Astrocyte (in vitro differentiated cells and primary cell): Measurements from ENCODE around the gene FAM237B. TPM values are rescaled to one million over a fixed set of nuclear protein-coding genes. Genes with fewer than 3 reads are reported as not detected.

Experiments
- DNase-seq: peaks from one replicate; pipeline ENCODE4 v3.0.0-alpha.2; 2010; ENCODE audit warnings: low read depth
- FAIRE-seq: peaks from 2 replicates; lab custom pipeline; 2011; peaks lifted over from hg19 to GRCh38; lab: Jason Lieb, UNC
- H2AFZ ChIP-seq: 2 replicates; pipeline ENCODE4 v1.6.0; 2012; ENCODE audit warnings: low read depth, low read length, inconsistent platforms
- H3K27ac ChIP-seq: 2 replicates; pipeline ENCODE4 v1.5.1; 2011; ENCODE audit warnings: low read depth, low read length, inconsistent platforms
- H3K27me3 ChIP-seq: 2 replicates; pipeline ENCODE4 v1.6.0; 2011; ENCODE audit warnings: low read length, inconsistent platforms; ENCODE audit not compliant: insufficient read depth
- H3K36me3 ChIP-seq: 2 replicates; pipeline ENCODE4 v1.5.1; 2011; ENCODE audit warnings: low read length, inconsistent platforms; ENCODE audit not compliant: insufficient read depth
- H3K4me1 ChIP-seq: 2 replicates; pipeline ENCODE4 v1.5.1; 2011; ENCODE audit warnings: low read length, inconsistent platforms; ENCODE audit not compliant: insufficient read depth
- H3K4me2 ChIP-seq: 2 replicates; pipeline ENCODE4 v1.6.0; 2012; ENCODE audit warnings: low read length, inconsistent platforms
- H3K4me3 ChIP-seq: 2 replicates; pipeline ENCODE4 v1.5.1; 2011; ENCODE audit warnings: low read depth, mild to moderate bottlenecking, low read length, inconsistent platforms; ENCODE audit not compliant: insufficient read depth
- H3K79me2 ChIP-seq: 2 replicates; pipeline ENCODE4 v1.6.0; 2012; ENCODE audit warnings: mild to moderate bottlenecking, low read length, inconsistent platforms; ENCODE audit not compliant: insufficient read depth
- H3K9ac ChIP-seq: 2 replicates; pipeline ENCODE4 v1.6.0; 2012; ENCODE audit warnings: mild to moderate bottlenecking, low read length, inconsistent platforms
- H3K9me3 ChIP-seq: 2 replicates; pipeline ENCODE4 v1.5.1; 2012; ENCODE audit warnings: low read depth, mild to moderate bottlenecking, low read length, inconsistent platforms; ENCODE audit not compliant: insufficient read depth
- H4K20me1 ChIP-seq: 2 replicates; pipeline ENCODE4 v1.6.0; 2012; ENCODE audit warnings: low read length, inconsistent platforms; ENCODE audit not compliant: insufficient read depth
- H3K27ac Mint-ChIP-seq: one replicate; pipeline ENCODE4 v1.8.0; 2021; ENCODE audit warnings: mild to moderate bottlenecking, mixed read lengths; ENCODE audit not compliant: unreplicated experiment
- H3K27me3 Mint-ChIP-seq: one replicate; pipeline ENCODE4 v1.8.0; 2021; ENCODE audit warnings: low read depth, mixed read lengths; ENCODE audit not compliant: unreplicated experiment
- H3K36me3 Mint-ChIP-seq: one replicate; pipeline ENCODE4 v1.8.0; 2021; ENCODE audit warnings: low read depth, mixed read lengths; ENCODE audit not compliant: unreplicated experiment
- H3K4me1 Mint-ChIP-seq: one replicate; pipeline ENCODE4 v1.8.0; 2021; ENCODE audit warnings: low read depth, mixed read lengths; ENCODE audit not compliant: unreplicated experiment
- H3K4me3 Mint-ChIP-seq: one replicate; pipeline ENCODE4 v1.8.0; 2021; ENCODE audit warnings: mild to moderate bottlenecking, moderate library complexity, mixed read lengths; ENCODE audit not compliant: unreplicated experiment
- H3K9me3 Mint-ChIP-seq: one replicate; pipeline ENCODE4 v1.8.0; 2021; ENCODE audit warnings: mild to moderate bottlenecking, mixed read lengths; ENCODE audit not compliant: unreplicated experiment
- EZH2 ChIP-seq: IDR thresholded peaks from 2 replicates; pipeline ENCODE4 v1.6.1; 2012; ENCODE audit warnings: mild to moderate bottlenecking, low read length, inconsistent platforms; ENCODE audit not compliant: insufficient read depth
- total RNA-seq: library from RNA; stranded (reverse); gene quantifications from 2 replicates; pipeline ENCODE4 v1.2.1, GENCODE V29; 2021
- TF ChIP-seq, protein P1 (sequence below): IDR thresholded peaks from 2 replicates; pipeline ENCODE4 v1.5.1; 2011; ENCODE audit warnings: low read depth, mild to moderate bottlenecking, inconsistent platforms, low read length, moderate library complexity; ENCODE audit not compliant: insufficient read depth

Gene FAM237B
- total RNA-seq, 1 donor from 2014 or later = not detected

DNA sequence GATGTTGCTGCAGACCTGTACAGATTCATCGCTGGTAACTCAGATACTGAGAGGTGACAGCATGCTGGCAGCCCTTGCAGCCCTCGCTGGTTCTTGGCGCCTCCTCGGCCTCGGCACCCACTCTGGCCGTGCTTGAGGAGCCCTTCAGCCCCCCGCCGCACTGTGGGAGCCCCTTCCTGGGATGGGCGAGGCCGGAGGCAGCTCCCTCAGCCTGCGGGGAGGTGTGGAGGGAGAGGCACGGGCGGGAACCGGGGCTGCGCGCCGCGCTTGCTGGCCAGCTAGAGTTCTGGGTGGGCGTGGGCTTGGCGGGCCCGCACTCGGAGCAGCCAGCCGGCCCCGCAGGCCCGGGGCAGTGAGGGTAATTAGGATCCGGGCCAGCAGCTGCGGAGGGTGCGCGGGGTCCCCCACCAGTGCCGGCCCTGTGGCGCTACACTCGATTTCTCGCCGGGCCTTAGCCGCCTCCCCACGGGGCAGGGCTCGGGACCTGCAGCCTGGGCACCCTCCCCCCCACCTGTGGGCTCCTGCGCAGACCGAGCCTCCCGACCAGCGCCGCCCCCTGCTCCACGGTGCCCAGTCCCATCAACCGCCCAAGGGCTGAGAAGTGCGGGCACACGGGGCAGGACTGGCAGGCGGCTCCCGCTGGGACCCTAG lies 13.2 kb upstream of the FAM237B start:
- no peak for FAIRE-seq
- Histone ChIP-seq H3K4me1 (peaks cover 5% of the 10 kb centered on the region), H3K9me3 (no peaks in the 10 kb centered on the region), H3K9ac (no peak overlapping the region), H3K79me2 (no peaks in the 10 kb centered on the region), H3K4me2 (no peak overlapping the region), H3K27ac (no peak overlapping the region), H3K36me3 (no peaks in the 10 kb centered on the region), H3K27me3 (peaks cover 9% of the 10 kb centered on the region), H3K4me3 (no peak overlapping the region), H4K20me1 (no peaks in the 10 kb centered on the region), H2AFZ (no peak overlapping the region)
- H3K9me3 Mint-ChIP-seq = peaks cover 6% of the 10 kb centered on the region
- no peaks in the 10 kb centered on the region for H3K27me3 Mint-ChIP-seq
- no peak overlapping the region for H3K27ac Mint-ChIP-seq
- TF ChIP-seq EZH2 = no peak
- TF ChIP-seq, protein P1, sequence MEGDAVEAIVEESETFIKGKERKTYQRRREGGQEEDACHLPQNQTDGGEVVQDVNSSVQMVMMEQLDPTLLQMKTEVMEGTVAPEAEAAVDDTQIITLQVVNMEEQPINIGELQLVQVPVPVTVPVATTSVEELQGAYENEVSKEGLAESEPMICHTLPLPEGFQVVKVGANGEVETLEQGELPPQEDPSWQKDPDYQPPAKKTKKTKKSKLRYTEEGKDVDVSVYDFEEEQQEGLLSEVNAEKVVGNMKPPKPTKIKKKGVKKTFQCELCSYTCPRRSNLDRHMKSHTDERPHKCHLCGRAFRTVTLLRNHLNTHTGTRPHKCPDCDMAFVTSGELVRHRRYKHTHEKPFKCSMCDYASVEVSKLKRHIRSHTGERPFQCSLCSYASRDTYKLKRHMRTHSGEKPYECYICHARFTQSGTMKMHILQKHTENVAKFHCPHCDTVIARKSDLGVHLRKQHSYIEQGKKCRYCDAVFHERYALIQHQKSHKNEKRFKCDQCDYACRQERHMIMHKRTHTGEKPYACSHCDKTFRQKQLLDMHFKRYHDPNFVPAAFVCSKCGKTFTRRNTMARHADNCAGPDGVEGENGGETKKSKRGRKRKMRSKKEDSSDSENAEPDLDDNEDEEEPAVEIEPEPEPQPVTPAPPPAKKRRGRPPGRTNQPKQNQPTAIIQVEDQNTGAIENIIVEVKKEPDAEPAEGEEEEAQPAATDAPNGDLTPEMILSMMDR = no peak
- H3K4me3 Mint-ChIP-seq = no peak overlapping the region
- DNase-seq = no peak
- H3K36me3 Mint-ChIP-seq = peaks cover 5% of the 10 kb centered on the region
- peaks cover 10% of the 10 kb centered on the region for H3K4me1 Mint-ChIP-seq

DNA sequence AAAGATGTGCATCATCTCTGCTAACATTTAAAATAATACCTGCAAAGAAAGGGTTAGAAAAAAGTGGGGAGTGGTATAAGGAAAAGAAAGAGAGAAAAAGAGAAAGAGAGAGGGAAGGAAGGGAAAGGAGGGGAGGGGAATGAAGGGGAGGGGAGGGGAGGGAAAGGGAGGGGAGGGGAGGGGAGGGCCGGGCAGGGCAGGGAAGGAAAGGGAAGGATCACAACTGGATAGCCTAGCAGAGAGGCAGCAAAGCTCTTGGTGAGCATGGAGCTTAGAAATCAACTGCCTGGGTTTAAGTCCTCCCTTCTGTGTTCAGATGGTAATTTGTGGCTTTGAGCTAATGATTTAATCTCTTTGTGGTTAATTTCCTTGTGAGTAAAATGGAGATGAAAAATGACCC lies 5.4 kb upstream of the FAM237B start:
- TF ChIP-seq, protein P1 = no peak
- TF ChIP-seq EZH2 = no peak
- Histone ChIP-seq H3K4me1 (no peaks in the 10 kb centered on the region), H3K79me2 (no peaks in the 10 kb centered on the region), H3K9ac (no peak overlapping the region), H2AFZ (no peak overlapping the region), H3K4me3 (no peak overlapping the region), H3K9me3 (no peaks in the 10 kb centered on the region), H3K27me3 (peaks cover 15% of the 10 kb centered on the region), H4K20me1 (no peaks in the 10 kb centered on the region), H3K36me3 (no peaks in the 10 kb centered on the region), H3K4me2 (no peak overlapping the region), H3K27ac (no peak overlapping the region)
- peaks cover 16% of the 10 kb centered on the region for H3K27me3 Mint-ChIP-seq
- no peaks in the 10 kb centered on the region for H3K4me1 Mint-ChIP-seq
- DNase-seq (no peak), FAIRE-seq (no peak)
- no peak overlapping the region for H3K27ac Mint-ChIP-seq
- H3K9me3 Mint-ChIP-seq = peaks cover 7% of the 10 kb centered on the region
- no peak overlapping the region for H3K4me3 Mint-ChIP-seq
- H3K36me3 Mint-ChIP-seq = no peaks in the 10 kb centered on the region

DNA sequence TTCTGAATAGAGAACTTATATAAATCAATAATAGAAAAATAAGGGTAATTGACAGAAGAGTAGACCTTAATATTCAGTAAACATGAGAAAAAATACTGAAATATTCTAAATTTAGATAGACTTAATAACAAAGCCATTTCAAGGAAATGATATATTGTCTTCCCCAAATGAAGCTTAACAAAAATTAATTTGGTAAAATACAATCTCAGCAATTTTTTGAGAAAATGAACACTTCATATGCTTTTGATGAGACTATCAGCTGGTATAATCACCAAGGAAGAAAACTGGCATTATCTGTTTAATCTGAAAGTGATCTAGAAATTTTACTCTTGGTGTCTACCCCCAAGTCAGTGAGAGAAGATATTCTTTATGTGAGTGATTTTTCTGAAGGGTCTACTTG lies 1.7 kb upstream of the FAM237B start:
- Histone ChIP-seq H2AFZ (no peak overlapping the region), H3K4me3 (no peak overlapping the region), H4K20me1 (no peaks in the 10 kb centered on the region), H3K4me2 (no peak overlapping the region), H3K27me3 (peaks cover 36% of the 10 kb centered on the region), H3K9ac (no peak overlapping the region), H3K79me2 (no peaks in the 10 kb centered on the region), H3K36me3 (no peaks in the 10 kb centered on the region), H3K9me3 (no peaks in the 10 kb centered on the region), H3K4me1 (peaks cover 5% of the 10 kb centered on the region), H3K27ac (no peak overlapping the region)
- no peaks in the 10 kb centered on the region for H3K4me1 Mint-ChIP-seq
- H3K9me3 Mint-ChIP-seq = peaks cover 7% of the 10 kb centered on the region
- no peaks in the 10 kb centered on the region for H3K36me3 Mint-ChIP-seq
- no peak overlapping the region for H3K4me3 Mint-ChIP-seq
- TF ChIP-seq, protein P1 = no peak
- no peak for TF ChIP-seq EZH2
- H3K27me3 Mint-ChIP-seq = peaks cover 35% of the 10 kb centered on the region
- DNase-seq (no peak), FAIRE-seq (no peak)
- no peak overlapping the region for H3K27ac Mint-ChIP-seq
